NCI-H2029 (cell line): ENCODE measurements around the gene RAD51B.

Experiments
- DNase-seq: peaks from one replicate; lab custom pipeline; 2025; lab: John Stamatoyannopoulos, UW

Gene RAD51B

DNA sequence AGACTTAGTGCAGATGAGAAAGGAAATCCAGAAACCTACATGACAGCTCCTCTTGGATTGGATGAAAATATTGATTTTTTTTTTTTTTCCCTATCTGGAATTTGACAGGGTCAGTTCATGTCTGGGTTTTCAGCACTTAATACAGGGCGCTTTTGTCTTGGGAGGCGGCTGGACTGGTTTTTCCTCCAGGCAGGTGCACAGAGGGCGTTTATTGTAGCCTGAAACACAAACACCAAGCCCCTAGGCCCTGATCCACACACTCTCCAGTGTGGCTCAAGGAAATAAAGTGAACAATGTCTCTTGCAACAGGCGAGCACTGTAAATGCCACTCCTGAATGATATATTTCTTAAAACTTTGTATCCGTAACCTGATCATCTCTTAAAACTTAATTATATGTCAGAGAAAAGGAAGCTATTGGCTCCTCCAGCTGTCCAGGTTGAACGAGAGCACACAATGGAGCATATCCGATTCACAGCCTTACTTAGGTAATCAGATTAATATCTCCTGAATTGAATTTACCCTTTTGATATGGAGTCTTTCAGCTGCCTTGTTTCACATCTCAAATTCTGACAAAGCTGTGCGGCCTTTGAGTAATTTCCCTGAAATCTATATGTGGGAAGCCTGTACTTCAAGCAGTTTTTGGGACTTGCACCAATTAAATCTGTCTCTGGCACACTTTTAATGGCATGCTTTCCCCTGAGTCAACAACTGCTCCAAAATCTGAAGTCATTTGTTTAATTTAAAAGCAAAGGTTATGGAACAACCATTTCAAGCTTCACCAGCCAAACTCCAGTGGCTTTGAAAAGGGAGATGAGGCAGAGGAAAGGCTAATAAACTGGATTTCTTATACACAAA is 487.6 kb downstream of the RAD51B start:
- DNase-seq: peak; percentile 78

DNA sequence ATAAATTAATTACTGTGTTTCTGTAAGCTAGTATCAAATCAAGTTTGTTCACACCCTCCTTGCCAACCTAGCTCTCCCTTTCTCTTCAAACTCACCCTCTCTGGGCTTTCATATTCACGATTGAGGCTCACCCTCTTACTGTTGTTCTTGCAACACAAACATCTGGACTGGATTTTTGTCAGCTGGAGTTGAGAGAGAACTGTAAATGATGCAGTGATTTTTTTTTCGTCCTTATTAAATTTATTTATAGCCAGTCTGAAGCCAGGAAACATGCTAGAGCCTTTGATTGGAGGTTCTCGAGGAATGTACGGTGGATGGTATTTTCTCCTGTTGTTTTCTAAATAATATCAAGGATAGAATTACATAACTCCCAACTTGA is 488.2 kb downstream of the RAD51B start:
- no peak for DNase-seq

DNA sequence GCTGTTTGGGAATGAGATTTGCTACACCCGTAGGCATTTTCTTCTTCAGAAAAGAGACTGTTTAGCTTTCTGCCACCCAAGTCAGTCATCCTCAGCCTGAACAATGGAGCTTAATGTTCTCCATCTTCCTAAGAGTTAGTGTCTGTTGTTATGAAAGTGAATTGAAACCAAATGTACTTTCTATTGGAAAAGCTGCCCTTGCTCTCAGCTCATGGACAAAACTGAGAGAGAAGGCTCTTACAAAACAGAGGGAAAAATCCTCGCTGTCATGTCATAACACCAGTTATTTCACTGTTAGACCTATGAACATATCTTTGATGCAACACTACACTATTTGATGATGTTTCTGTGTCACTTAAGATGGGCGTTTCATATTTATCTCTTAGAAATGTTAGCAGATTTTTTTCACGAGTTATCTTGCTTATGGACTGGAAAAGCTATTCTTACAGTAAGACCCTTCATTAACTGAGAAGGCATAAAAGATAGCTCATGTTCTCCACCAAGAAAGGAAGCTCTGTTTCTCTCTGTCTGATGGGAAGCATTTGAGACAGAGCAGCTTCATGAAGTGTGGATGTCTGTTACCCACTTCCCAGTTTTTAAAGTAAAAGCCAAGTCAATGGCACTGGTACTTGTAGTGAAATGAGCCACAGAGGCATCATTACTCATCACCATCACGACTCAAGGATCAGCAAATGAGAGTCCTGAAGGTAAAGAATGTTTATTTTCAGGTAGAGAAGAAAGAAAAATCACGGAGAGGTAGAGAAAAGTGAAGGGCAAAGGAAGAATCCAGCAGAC is 489.3 kb downstream of the RAD51B start:
- DNase-seq: no peak

DNA sequence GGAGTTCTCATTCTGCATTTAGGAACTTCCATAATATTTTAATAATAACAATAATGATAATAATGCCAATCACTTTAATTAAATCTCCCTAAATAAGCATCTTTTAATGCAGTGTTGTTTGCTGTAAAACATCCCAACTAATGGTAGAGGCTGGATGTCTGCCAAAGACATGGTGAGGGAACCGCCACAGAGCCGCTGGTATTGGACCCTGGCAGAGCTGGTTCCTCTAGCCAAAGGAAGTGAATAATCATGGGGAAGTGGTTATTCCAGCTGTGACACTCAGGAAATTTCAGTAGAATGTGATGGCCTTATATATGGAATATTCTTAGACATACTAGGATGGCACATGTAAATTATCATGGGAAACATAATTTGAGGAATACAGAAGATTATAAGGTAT is 490.0 kb downstream of the RAD51B start:
- DNase-seq: peak; percentile 4

DNA sequence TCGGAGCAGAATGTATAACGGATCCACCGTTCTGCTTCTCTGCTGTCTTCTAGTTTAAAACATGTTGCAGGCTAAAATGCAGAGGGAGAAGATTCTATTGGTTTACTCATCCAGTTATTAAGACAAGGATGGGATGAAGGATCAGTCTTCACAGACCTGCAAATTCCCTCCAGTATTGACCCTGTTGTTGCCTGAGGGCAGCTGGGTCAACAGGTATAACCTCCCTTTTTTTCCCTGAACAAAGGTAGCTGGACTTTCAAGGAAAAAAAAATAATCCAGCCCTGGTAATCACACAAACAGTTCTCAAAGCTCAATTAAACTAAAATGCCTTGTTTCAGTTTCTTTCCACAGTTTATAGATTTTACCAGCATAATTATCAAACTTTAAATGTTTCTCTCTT is 492.7 kb downstream of the RAD51B start:
- no peak for DNase-seq

DNA sequence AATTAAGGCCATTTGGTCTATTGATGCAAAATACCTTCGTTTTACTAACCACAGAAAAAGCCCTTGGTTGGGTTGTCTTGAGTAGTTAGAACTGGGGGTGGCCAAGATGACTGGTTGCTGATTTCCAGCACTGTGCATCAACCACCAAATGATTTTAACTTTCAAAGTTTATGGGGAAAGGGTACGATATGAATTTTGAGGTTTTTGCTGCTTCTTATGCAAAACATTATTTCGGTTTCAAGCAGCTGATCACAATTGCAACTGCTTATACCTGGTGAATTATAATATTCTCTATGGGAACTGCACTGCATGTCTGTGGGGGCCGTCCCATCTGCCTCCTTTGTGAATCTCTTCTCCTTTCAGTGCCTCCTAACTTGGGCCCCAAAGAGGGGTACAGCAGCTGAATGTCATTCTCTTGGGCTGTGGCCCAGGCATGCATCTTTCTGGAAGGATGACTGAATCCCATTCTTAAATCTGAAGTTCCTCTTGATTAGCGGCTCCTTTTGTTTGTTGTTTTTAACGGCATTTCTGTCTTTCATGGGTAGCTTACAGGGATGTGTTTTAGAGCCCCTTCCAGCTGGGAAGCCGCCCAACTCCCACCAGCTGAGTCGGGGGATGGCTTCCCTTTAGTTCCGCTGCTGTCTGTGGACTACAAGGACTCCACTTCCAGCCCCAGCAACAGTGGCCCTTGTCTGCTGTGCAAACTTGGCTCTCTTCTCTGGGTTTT is 493.5 kb downstream of the RAD51B start:
- no peak for DNase-seq

DNA sequence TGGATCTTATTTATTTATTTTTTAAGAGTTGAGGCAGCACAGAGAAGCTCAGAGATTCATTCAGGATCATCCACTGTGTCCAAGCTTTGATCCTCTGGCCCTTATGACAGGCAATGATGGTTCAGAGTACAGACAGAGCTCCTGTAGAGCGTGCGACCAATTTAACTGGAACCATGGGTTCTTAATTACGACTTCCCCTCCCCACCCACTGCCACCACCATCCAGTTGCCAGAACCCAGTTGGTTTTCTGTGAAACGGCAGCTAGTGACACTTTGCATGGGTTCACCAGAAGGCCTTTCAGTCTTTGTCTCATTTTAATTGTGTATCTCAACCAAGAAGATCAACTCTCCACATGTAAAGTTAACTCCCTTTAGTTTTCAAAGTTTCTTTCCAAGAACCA is 495.1 kb downstream of the RAD51B start:
- DNase-seq: no peak

DNA sequence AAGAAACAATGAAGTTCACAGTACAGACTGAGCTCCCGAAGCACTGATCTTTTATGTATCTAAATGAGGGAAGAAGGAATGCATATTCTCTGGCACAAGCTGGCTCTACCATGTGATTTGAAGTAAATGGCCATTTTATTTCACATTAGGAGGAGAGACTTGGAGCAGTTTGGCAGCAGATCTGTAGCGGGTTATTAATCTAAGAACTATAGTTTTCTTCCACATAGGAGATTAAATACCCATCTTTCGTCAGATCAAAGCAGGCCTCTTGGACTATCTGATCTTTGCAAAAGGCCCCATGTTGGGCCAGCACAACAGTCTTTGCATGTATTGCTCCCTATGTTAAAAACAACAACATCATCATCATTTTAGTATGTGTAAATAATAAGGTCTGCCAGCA is 495.5 kb downstream of the RAD51B start:
- no peak for DNase-seq

DNA sequence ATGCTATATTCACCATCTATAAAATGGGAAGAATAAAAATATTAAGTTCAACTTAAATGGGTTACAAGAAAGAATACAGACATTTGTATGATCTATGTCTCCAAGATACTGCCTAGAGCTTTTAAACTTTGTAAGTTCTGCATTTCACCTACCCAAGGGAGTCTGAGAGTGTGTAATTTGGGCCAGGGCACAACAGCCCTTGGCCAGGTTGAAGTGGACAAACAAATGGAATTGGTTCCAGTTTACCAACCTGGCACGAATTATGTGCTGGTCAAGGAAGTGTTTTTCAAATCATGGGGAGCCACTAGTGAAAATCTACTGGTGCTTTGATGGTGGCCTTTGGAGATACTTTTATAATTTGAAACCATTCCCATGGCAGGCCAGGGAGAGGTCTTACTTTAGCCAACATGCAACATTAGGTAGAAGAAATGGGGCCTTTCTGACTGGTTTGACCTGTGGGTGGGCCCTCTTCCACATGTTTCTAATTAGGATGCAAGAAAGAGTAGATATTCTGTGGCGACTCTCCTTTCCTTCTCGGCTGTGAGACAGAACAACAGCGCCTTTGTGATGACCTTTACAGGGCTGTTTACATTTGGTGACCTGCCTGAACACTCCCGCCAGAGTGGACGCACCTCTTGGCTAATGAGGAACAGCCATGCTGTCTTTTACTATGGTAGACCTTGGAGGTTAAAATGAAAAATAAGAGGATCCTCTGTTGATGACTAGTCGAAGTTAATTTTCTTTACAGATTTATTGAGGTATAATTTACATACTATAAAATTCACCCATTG is 496.7 kb downstream of the RAD51B start:
- no peak for DNase-seq

DNA sequence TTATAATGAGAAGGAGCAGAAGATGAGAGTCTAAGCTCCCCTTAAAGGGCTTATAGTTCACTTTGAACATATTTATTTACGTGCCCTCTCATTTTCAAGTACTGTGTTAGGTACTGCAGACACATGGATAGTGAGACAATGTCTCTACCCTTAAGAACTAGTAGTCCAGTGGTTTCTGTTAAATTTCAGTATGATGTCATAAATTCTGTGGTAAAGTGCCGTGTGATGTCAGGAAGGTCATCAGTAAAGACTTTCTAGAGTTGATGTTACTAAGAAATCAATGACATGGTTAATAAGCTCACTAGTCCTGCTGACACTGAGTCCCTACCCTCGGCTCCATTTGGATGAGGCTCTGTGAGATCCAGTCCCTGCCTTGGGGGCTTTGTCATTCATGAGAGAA is 497.7 kb downstream of the RAD51B start:
- no peak for DNase-seq

DNA sequence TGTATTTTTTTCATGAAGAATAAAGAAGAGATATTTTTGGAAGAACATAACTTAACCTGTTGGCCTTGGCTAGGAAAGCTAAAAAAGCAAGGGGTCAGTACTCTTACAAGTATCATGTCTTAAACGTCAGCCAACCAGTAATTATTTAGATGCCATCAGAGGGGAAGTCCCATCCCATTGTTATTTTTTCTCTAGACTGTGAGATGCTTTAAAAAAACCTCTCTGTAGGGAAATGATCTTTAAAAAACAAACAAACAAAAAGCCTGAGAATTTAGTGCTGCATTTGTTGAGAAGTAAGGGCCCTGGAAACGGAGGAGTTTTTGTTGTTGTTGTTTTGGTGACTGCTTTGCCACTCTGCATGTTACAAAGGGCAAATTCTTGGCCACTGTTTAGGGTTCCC is 499.2 kb downstream of the RAD51B start:
- no peak for DNase-seq

DNA sequence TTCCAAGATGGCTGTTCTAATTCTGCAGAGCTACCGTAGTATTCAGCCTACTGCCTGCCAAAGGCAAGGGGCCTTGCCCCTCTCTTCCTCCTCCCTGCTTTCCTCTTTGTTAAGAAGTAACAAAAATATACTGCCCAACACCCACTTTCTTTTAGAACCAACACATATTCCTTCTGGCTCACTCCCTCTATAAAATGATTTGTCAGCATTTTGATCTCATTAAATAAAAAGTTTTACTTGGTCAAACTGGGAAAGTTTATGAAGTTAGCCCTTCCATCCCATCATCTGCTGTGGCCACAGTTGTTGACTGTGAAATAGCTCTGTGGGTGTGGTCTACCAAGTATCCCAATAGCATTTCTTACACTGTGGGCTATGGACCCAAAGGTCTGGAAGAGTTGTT is 500.9 kb downstream of the RAD51B start:
- no peak for DNase-seq

DNA sequence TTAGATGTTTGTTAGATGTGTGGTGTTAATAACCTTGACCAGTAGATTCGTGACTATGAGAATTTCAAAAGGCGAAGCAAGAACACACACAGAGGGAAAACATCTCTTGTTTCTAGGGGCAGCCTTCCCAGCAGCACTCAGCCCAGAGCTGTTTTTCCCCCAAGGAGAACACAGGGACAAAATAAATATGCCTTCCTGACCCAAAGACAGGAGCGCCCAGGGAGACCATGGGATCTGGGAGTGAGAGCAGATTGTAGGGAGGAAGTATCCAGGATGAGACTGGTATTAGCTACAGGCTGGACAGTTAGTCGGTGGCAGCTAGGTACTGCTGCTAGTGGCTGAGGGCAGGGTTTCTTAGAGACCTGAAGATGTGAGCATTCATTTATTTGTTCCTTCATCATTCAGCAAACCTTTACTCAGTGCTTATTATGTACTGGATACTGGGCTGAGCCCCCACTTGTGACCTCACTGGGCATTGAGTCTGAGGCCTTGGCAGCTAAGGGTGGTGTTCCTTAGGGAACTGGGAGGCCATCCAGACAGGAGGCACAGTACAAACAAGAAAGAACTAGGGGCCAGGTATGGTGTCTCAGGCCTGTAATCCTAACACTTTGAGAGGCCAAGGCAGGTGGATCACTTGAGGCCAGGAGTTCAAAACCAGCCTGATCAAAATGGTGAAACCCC is 503.5 kb downstream of the RAD51B start:
- DNase-seq: no peak

DNA sequence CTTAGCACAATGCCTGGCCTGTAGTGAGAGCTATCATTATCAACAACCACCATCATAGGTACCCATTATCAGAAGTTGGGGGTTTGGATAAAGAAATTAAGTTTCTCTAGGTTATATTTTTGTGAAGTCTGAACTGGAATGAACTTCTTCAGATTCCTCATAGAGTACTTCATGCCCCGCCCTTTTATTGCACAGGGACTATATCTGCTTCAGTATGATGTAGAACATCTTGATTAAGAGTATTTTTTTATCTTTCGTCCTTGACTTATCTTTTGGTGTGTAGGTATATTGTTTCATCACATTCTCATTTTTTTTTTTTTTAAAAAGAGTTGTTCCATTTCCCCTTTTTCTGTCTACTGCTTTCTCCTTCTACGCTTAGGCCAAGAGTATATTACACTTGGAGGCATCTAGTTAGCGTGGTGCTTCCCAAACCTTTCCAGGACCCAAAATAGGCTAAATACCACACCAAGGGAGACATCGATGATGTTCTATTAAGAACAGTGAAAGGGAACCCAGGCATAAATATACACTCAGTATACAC is 505.8 kb downstream of the RAD51B start:
- no peak for DNase-seq

DNA sequence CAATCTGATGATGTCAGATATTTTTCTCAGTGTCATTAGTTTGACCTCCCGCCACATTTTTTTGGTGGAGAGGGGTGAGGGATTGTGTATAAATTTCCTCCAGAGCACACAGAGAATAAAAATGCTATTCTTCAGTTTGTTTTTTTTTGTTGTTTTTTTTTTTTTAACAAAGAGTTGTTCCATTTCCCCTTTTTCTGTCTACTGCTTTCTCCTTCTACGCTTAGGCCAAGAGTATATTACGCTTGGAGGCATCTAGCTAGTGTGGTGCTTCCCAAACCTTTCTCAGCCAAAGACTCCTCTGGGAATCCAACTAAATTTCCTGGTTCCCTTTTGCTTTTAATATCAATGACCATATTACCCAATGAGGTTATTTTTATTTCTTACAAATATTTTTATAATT is 507.7 kb downstream of the RAD51B start:
- DNase-seq: no peak

DNA sequence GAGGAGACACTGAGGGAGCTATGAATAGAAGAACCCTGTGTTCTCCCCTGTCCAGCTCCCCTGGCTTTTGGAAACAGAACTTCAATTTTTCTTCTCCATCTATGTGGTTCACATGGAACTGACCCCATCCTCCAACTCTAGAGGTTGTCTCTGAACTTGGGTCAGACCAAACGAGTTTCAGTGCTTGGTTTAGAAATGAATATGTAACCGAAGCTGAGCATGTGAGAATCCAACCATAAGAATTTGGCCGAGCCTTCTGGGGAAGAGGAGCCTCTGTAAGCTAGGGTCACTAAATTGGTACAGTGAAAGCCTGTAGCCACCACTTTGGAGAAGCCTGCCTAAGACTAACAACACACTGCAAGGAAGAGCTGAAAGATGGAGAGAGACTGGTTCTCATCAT is 508.9 kb downstream of the RAD51B start:
- no peak for DNase-seq

DNA sequence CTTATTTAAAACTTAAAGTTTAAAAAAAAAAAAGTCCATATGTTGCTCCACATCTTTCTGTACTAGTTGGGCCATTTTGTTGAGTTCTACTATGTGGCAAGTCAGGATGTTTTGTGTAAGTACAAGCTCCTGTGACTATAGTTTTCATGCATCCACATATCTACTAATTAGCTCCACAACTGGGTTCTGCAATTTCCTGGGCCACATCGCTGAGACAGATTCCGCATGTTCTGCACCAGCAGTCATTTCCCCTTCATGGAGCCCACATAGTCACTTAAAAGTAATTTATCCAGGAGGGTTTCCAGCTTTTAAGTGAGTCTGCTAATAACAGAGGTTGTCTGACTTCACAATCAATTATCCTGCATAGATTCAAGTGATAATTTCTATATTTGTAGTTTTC is 511.8 kb downstream of the RAD51B start:
- no peak for DNase-seq

DNA sequence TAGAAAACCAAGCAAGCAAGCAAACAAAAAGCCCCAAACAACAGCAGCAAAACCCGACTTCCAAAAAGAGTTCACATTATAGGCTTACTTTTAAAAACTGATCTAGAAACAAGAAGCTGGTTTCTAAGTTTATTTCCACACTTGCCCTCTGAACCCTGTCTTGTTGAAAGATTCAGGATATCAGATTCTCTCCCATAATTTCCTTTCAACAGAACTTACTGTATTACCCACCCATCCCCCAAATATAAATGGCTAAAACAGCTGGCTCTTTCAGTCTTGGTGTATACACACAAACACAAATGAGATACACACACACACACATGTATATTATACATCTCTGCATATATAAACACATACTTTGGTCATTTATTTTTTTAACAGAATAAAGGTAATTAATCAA is 512.4 kb downstream of the RAD51B start:
- no peak for DNase-seq

DNA sequence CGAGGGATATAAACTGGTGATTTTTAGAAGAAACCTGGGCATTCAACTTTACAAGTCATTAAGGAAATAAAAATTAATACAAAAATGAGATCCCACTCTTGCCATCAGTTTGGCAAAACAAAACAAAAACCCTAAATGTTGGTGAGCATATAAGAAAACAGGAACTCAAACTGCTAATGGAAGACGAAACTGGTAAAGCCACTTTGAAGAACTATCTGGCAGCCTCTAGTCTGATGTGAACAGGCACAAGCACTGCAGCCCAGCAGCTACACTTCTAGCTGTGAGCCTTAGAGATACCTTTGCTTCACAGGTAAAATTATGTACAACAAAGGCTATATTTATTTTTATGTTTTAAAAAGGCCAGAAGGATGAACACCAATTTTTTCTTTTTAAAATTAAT is 513.7 kb downstream of the RAD51B start:
- DNase-seq: no peak

DNA sequence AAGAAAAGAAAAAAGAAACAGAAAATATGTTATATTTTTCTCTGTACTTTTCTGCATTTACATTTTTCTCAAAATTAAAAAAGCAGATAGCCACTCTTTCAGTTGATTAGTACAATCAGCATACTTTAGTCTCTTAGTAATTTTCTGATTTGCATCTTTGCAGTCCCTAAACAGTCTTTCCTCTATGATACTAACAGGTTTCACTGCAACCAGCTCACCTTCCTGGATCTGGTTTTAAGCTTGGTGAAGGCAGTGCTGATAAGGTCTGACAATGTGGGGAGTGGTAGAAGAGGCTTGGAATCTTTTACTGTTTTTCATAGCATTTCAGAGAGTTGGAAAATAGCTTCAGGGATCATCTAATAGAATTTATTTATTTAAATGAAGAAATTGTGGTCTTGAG is 515.7 kb downstream of the RAD51B start:
- no peak for DNase-seq

DNA sequence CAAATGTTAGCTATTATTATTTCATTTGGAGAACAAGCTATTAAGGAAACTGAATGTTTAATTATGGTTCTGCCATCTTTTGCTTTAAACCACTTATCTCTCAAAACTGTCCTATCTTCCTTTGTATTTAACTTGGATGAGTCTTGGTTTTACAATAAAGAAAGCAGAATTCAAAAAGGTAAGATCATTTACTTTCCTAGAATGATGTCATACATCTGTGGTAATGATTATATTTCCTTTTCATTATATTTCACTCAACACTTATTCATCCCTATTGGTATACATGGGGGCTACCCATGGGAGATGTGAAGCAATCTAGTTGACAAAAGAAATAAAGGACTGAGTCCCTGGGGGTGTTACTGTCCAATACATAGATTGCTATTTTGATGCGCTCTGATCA is 516.6 kb downstream of the RAD51B start:
- DNase-seq: no peak
